HepG2 (cell line): Measurements from ENCODE around the gene PSMB11. TPM values are rescaled to one million over a fixed set of nuclear protein-coding genes. Genes with fewer than 3 reads are reported as not detected.

Experiments used
- GABPA ChIP-seq, 2 experiments: IDR thresholded peaks; 2 replicates each; pipeline ENCODE4 v1.6.1; 2011 to 2016; ENCODE audit warnings: low read depth in 2 of 2, low read length in 1 of 2, missing biosample characterization in 1 of 2, missing genetic modification characterization in 1 of 2
- GTF3A ChIP-seq: sonication (generic); formaldehyde crosslinking; conservative IDR thresholded peaks from 2 replicates; pipeline ENCODE4 v1.4.0; 2020; ENCODE audit warnings: mild to moderate bottlenecking, missing genetic modification reagents
- HMG20A ChIP-seq: IDR thresholded peaks from 2 replicates; pipeline ENCODE4 v1.6.1; 2016; ENCODE audit warnings: borderline replicate concordance
- HNRNPK ChIP-seq: fragments of 200-400 bp; formaldehyde crosslinking; IDR thresholded peaks from 2 replicates; pipeline ENCODE4 v1.6.1; 2018; ENCODE audit warnings: low read length, low read depth, moderate library complexity, mild to moderate bottlenecking; ENCODE audit not compliant: poor library complexity, severe bottlenecking
- IKZF1 ChIP-seq: fragments of 450-650 bp; IDR thresholded peaks from 2 replicates; pipeline ENCODE4 v1.7.1; 2016
- KDM5A ChIP-seq: fragments of 200-600 bp; sonication (generic); IDR thresholded peaks from 2 replicates; pipeline ENCODE4 v1.7.0; 2018; ENCODE audit warnings: antibody characterized with exemption, mild to moderate bottlenecking, low read length, borderline replicate concordance
- MTA3 ChIP-seq: sonication (generic); formaldehyde crosslinking; IDR thresholded peaks from 2 replicates; pipeline ENCODE4 v1.4.0; 2020; ENCODE audit warnings: missing genetic modification reagents
- SALL2 ChIP-seq: sonication (generic); formaldehyde crosslinking; IDR thresholded peaks from 2 replicates; pipeline ENCODE4 v1.8.1; 2023; ENCODE audit warnings: mild to moderate bottlenecking, missing genetic modification reagents, inconsistent platforms
- SRY ChIP-seq: sonication (generic); formaldehyde crosslinking; IDR thresholded peaks from 2 replicates; pipeline ENCODE4 v1.8.0; 2022; ENCODE audit warnings: mild to moderate bottlenecking, missing genetic modification reagents
- TFE3 ChIP-seq: IDR thresholded peaks from 2 replicates; pipeline ENCODE4 v1.6.1; 2016
- ZNF142 ChIP-seq: sonication (generic); formaldehyde crosslinking; IDR thresholded peaks from 2 replicates; pipeline ENCODE4 v1.4.0; 2020; ENCODE audit warnings: missing genetic modification reagents
- ZNF160 ChIP-seq: sonication (generic); formaldehyde crosslinking; IDR thresholded peaks from 2 replicates; pipeline ENCODE4 v1.8.0; 2022; ENCODE audit warnings: mild to moderate bottlenecking, inconsistent platforms, missing genetic modification reagents
- ZNF235 ChIP-seq: sonication (generic); formaldehyde crosslinking; IDR thresholded peaks from 2 replicates; pipeline ENCODE4 v1.8.1; 2023; ENCODE audit warnings: mild to moderate bottlenecking, missing genetic modification reagents, borderline replicate concordance
- ZNF24 ChIP-seq: fragments of 450-650 bp; IDR thresholded peaks from 2 replicates; pipeline ENCODE4 v1.6.1; 2017; ENCODE audit warnings: antibody characterized with exemption, mild to moderate bottlenecking
- ZNF263 ChIP-seq: sonication (generic); formaldehyde crosslinking; IDR thresholded peaks from 2 replicates; pipeline ENCODE4 v1.4.0; 2020; ENCODE audit warnings: missing genetic modification reagents
- ZNF549 ChIP-seq: sonication (generic); formaldehyde crosslinking; IDR thresholded peaks from 2 replicates; pipeline ENCODE4 v1.5.0; 2020; ENCODE audit warnings: missing genetic modification reagents
- ZNF674 ChIP-seq: sonication (generic); formaldehyde crosslinking; IDR thresholded peaks from 2 replicates; pipeline ENCODE4 v1.5.0; 2020; ENCODE audit warnings: low read depth, mild to moderate bottlenecking, missing genetic modification reagents
- ZNF891 ChIP-seq: sonication (generic); formaldehyde crosslinking; IDR thresholded peaks from 2 replicates; pipeline ENCODE4 v1.5.0; 2020; ENCODE audit warnings: mild to moderate bottlenecking, missing genetic modification reagents
- polyA plus RNA-seq, 8 experiments: library from polyadenylated mRNA; depleted of rRNA in 3 of 8; stranded (reverse) in 7 of 8; unstranded in 1 of 8; fragments of >200 nt; fragmentation: Illumina TruSeq in 4 of 8; extraction: Trizol in 4 of 8; gene quantifications; 2 replicates each; pipeline versions ENCODE4 v1.2.1 to v1.2.3, GENCODE V29; 2011 to 2016; ENCODE audit warnings: low read depth in 4 of 8, missing spikeins in 1 of 8, mixed read lengths in 1 of 8; ENCODE audit not compliant: insufficient read depth in 1 of 8
- total RNA-seq, 5 experiments: library from RNA; depleted of rRNA; stranded (reverse); fragments of >200 nt; fragmentation: Illumina TruSeq; extraction: Trizol; gene quantifications; 2 replicates each; pipeline ENCODE4 v1.2.3, GENCODE V29; 2016; ENCODE audit warnings: low read depth in 1 of 5
- TF ChIP-seq, protein P1 (sequence below): sonication (generic); formaldehyde crosslinking; IDR thresholded peaks from 2 replicates; pipeline ENCODE4 v1.5.1; 2020; ENCODE audit warnings: missing genetic modification reagents, mild to moderate bottlenecking, borderline replicate concordance

The PSMB11 gene
- total and polyA plus RNA-seq, 2 of the 13 experiments (the other 11 are each of a cell fraction or from before 2014, with no cell fraction given), result not detected

DNA sequence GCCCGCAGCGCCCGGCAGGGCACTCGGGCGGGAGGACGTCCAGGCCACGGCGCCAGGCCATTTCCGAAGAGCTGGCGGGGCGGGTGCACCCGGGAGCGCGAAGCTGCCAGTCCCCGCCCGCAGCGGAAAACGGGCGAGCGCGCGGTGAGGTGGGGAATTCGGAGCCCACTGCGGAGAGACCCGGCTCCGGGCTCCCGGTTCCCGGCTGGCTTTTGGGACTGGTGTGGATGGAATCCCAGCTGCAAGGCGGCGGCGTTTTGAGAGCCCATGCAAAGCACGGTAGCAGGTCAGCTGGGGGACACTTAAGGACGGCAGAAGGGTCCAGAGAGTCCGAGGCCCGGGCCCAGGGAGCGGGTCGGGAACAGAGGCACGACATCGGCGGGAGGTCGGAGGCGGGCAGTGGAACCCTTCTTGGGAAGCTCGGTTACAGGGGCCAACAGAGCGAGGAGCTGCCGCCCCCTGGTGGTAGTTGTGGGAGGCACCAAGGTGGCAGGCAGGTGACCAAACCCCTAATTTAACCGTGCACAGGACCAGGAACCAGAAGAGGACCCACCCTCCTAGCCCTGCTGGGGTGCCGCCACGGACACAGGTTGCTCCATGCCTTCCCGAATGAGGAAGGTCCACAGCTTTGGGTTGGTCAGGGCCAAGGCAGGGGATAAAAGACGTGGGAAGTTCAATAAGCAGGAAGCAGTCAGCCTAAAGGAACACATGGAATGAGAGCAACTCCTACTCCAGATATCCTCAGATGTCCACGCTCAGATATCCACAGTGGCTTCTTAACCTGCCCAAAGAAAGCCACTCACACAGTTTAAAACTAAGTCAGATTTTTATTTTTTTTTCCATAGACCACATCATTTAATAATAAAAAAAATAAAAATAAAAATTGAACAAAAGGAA, 16.0 kb downstream of the PSMB11 start (continued):
- TF ChIP-seq ZNF142 (CRISPR knock-in tag) (peak; percentile 98), TFE3 (CRISPR knock-in tag) (peak; percentile 11; the same call in 1 of the 2 replicates), KDM5A (peak; percentile 32; the same call in 1 of the 2 replicates), ZNF235 (CRISPR knock-in tag) (peak; percentile 88), ZNF263 (CRISPR knock-in tag) (peak; percentile 72), ZNF24 (0 out of 2 replicates have a peak, but pooled peaks have one; percentile 24), ZNF891 (CRISPR knock-in tag) (no peak; the same call in 1 of the 2 replicates), GTF3A (CRISPR knock-in tag) (peak; percentile 92), ZNF674 (CRISPR knock-in tag) (peak; percentile 96; the same call in 1 of the 2 replicates), MTA3 (CRISPR knock-in tag) (no peak), ZNF549 (CRISPR knock-in tag) (no peak; the same call in 1 of the 2 replicates), HNRNPK (no peak), ZNF160 (CRISPR knock-in tag) (peak; percentile 81; the same call in 1 of the 2 replicates), IKZF1 (no peak), SALL2 (peak; percentile 92), SRY (CRISPR knock-in tag) (no peak; the same call in 1 of the 2 replicates), HMG20A (CRISPR knock-in tag) (no peak), GABPA (IDR thresholded peaks at IDR 0.05; ENCODE audit: low read depth, low read length) (no peak), GABPA (CRISPR knock-in tag; IDR thresholded peaks at IDR 0.05; ENCODE audit: low read depth) (no peak)
- TF ChIP-seq, protein P1, sequence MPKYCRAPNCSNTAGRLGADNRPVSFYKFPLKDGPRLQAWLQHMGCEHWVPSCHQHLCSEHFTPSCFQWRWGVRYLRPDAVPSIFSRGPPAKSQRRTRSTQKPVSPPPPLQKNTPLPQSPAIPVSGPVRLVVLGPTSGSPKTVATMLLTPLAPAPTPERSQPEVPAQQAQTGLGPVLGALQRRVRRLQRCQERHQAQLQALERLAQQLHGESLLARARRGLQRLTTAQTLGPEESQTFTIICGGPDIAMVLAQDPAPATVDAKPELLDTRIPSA (CRISPR knock-in tag), result no peak
